Heart left ventricle (tissue), 16 donors: ENCODE results near the gene ZMIZ1. TPM values are rescaled to one million over a fixed set of nuclear protein-coding genes. Genes with fewer than 3 reads are reported as not detected.

Source experiments
- ATAC-seq, 4 donors: fragments of 200-7000 bp; cut with Tn5 transposase; one replicate each; pipeline ENCODE4 v1.9.1; 2020 to 2022; ENCODE audit warnings: moderate library complexity in 4 of 4, mild to moderate bottlenecking in 3 of 4, moderate number of reproducible peaks in 1 of 4
- DNase-seq, 5 donors: peaks; one replicate each; pipeline ENCODE4 v3.0.0-alpha.2; 2020
- H3K27ac ChIP-seq, 12 donors: fragments of 200-600 bp; sonication (generic) in 4 of 12; one replicate each; pipeline versions ENCODE4 v1.5.0 to v1.8.0; 2016 to 2022; ENCODE audit warnings: mild to moderate bottlenecking in 2 of 12
- H3K27me3 ChIP-seq, 9 donors: fragments of 200-600 bp; sonication (generic) in 2 of 9; one replicate each; pipeline versions ENCODE4 v1.5.1 to v1.8.0; 2016 to 2022; ENCODE audit warnings: mild to moderate bottlenecking in 3 of 9
- H3K36me3 ChIP-seq, 9 donors: fragments of 200-600 bp; sonication (generic) in 2 of 9; one replicate each; pipeline versions ENCODE4 v1.5.0 to v1.8.0; 2018 to 2022; ENCODE audit warnings: mild to moderate bottlenecking in 2 of 9
- H3K4me1 ChIP-seq, 12 donors: fragments of 200-600 bp; sonication (generic) in 4 of 12; one replicate each; pipeline versions ENCODE4 v1.5.0 to v1.8.0; 2016 to 2022; ENCODE audit warnings: mild to moderate bottlenecking in 3 of 12
- H3K4me3 ChIP-seq, 12 donors: fragments of 200-600 bp; sonication (generic) in 4 of 12; one replicate each; pipeline versions ENCODE4 v1.5.0 to v1.8.0; 2017 to 2022; ENCODE audit warnings: mild to moderate bottlenecking in 9 of 12, moderate library complexity in 4 of 12
- H3K9me3 ChIP-seq, 12 donors: fragments of 200-600 bp; sonication (generic) in 4 of 12; one replicate each; pipeline versions ENCODE4 v1.5.0 to v1.8.0; 2016 to 2022; ENCODE audit warnings: mild to moderate bottlenecking in 1 of 12
- CTCF ChIP-seq, 12 donors: fragments of 200-600 bp; sonication (generic) in 4 of 12; IDR thresholded peaks; one replicate each; pipeline versions ENCODE4 v1.5.0 to v1.8.0; 2018 to 2022; ENCODE audit warnings: antibody characterized with exemption in 12 of 12, mild to moderate bottlenecking in 5 of 12
- POLR2A ChIP-seq, 2 donors: fragments of 450-650 bp; IDR thresholded peaks; one replicate each; pipeline ENCODE4 v1.6.1; 2017; ENCODE audit warnings: antibody characterized with exemption in 2 of 2, mild to moderate bottlenecking in 2 of 2, moderate library complexity in 2 of 2
- WGBS, 4 donors: extraction: QIAGEN DNeasy Blood & Tissue Kit in 2 of 4; methylation state at CpG; one replicate each; pipeline versions ENCODE4 v1.1.5 to v1.1.7; 2013 to 2018; 5-methylcytosine and 5-hydroxymethylcytosine counted together
- intact Hi-C, 10 donors: fragments of 100-400 bp; cut with DNase I; formaldehyde crosslinking; loops; one replicate each; pipeline versions ENCODE4 v1.11.1 to v1.14.2; 2022
- polyA plus RNA-seq, 2 donors: library from polyadenylated mRNA; stranded (reverse); fragments of 200-250 nt; gene quantifications; one replicate each; pipeline ENCODE4 v1.2.3, GENCODE V29; 2013
- total RNA-seq, 9 donors: library from RNA; depleted of rRNA in 2 of 9; stranded (reverse); fragments of >200 nt in 2 of 9; fragmentation: NEBNext Ultra II Directional in 3 of 9; extraction: Animal tissue kit (Norgen Biotek cat#: 25700) in 3 of 9; gene quantifications; one replicate each; pipeline versions ENCODE4 v1.1.0 to v1.2.4, GENCODE V29; 2016 to 2023
- donor health status: ischemic (EF 13 %, LVEDD 7.1; RV severe dilation, severe dysfunction).
- donor health status: healthy with polysubstance abuse.
- donor health status: DM: no; HTN: yes; CAD: no.
- donor health status: DM: no; HTN: no; CAD: no.
- donor health status: ischemic (EF 25% LVEDD 6.9; RV normal size, moderate dysfunction).
- donor health status: ischemic (EF 25% LVEDD 5.7; RV mildly dilated, moderate dysfunction).
- donor health status: healthy.
- donor health status: DM: yes; HTN: yes; CAD: no.
- donor health status: ischemic (EF 35%, LVEDD 5.7; RV mildly dilated, moderate dysfunction).
- donor health status: nonischemic (EF 11% LVEDD 7.7; RV severe dilation, severe dysfunction).
- donor health status: DM: yes; HTN: yes; CAD: no.
- donor health status: PGD.
- donor health status: ischemic (EF 29% LVEDD 5.4; RV normal size, mild dysfunction).
- donor health status: nonischemic (EF 23%, LVEDD 6.1; RV moderate dilation, normal function).

The ZMIZ1 gene
- total and polyA plus RNA-seq, 11 donors = 19.7 to 75.4 (median 49.2) TPM

GRCh38 chr10:79078367-79079053 lies 9.7 kb downstream of the ZMIZ1 start:
- intact Hi-C loops = loop anchor here in 4 of 10 donors (2.0 to 10.0 kb wide), 4 partner anchors 34 to 774 kb away; no protein-coding TSS in a partner anchor
- no peak overlapping the region for H3K4me3 ChIP-seq
- 72 to 84% (median 80%) methylated on average over 8 of the region's 8 CpGs for WGBS, 4 donors
- peaks cover 32 to 100% (median 96%) of the 10 kb centered on the region in 12 donors for H3K4me1 ChIP-seq
- H3K9me3 ChIP-seq = no peaks in the 10 kb centered on the region
- no peaks in the 10 kb centered on the region for H3K36me3 ChIP-seq
- TF ChIP-seq POLR2A (IDR thresholded peaks at IDR 0.05) = no peak
- TF ChIP-seq CTCF (IDR thresholded peaks at IDR 0.05) = no peak
- H3K27me3 ChIP-seq = no peaks in the 10 kb centered on the region
- ATAC-seq (no peak), DNase-seq (no peak)
- peak overlapping the region; percentile 33 to 99 (median 73) for H3K27ac ChIP-seq

GRCh38 chr10:79079054-79079397 lies 10.3 kb downstream of the ZMIZ1 start:
- intact Hi-C loops = loop anchor here in 4 of 10 donors (2.0 to 10.0 kb wide), 4 partner anchors 34 to 774 kb away; no protein-coding TSS in a partner anchor
- Histone ChIP-seq H3K9me3 (no peaks in the 10 kb centered on the region), H3K27me3 (no peaks in the 10 kb centered on the region), H3K36me3 (no peaks in the 10 kb centered on the region), H3K4me1 (peaks cover 34 to 100% (median 96%) of the 10 kb centered on the region in 12 donors), H3K27ac (peak overlapping the region; percentile 33 to 99 (median 73)), H3K4me3 (no peak overlapping the region)
- WGBS, 4 donors = 44 to 75% (median 70%) methylated on average over 1 of the region's 1 CpG
- ATAC-seq (no peak), DNase-seq (peak in 1 of 5 donors; percentile 33)
- TF ChIP-seq POLR2A (IDR thresholded peaks at IDR 0.05) (no peak), CTCF (IDR thresholded peaks at IDR 0.05) (no peak)

GRCh38 chr10:79079490-79080355 lies 11.0 kb downstream of the ZMIZ1 start:
- Histone ChIP-seq H3K4me3 (peak overlapping the region in 1 of 12 donors; percentile 13), H3K27me3 (no peaks in the 10 kb centered on the region), H3K27ac (peak overlapping the region; percentile 33 to 99 (median 73)), H3K36me3 (no peaks in the 10 kb centered on the region), H3K4me1 (peaks cover 29 to 100% (median 96%) of the 10 kb centered on the region in 12 donors), H3K9me3 (no peaks in the 10 kb centered on the region)
- DNase-seq (peak in 3 of 5 donors; percentile 73 to 87 (median 86)), ATAC-seq (peak; percentile 49 to 71 (median 62))
- TF ChIP-seq CTCF (IDR thresholded peaks at IDR 0.05) (no peak), POLR2A (IDR thresholded peaks at IDR 0.05) (no peak)
- intact Hi-C loops = loop anchor here in 5 of 10 donors (2.0 to 10.0 kb wide), 4 partner anchors 33 to 775 kb away; no protein-coding TSS in a partner anchor
- 45 to 64% (median 62%) methylated on average over 15 of the region's 15 CpGs for WGBS, 4 donors
